ENCODE measurements around the gene FHAD1. TPM values are rescaled to one million over a fixed set of nuclear protein-coding genes. Genes with fewer than 3 reads are reported as not detected.

Gene FHAD1
- total RNA-seq, 1 donor from 2014 or later = 1.7 TPM

- H3K27ac Mint-ChIP-seq (ENCODE audit: unreplicated experiment) = no peak overlapping the region
- peaks cover 34% of the 10 kb centered on the region for H3K4me1 Mint-ChIP-seq
- H3K9me3 Mint-ChIP-seq = no peaks in the 10 kb centered on the region
- DNase-seq (ENCODE audit: low read depth, low spot score) = no peak
- no peak for TF ChIP-seq CTCF (conservative IDR thresholded peaks at IDR 0.05)
- no peaks in the 10 kb centered on the region for H3K36me3 Mint-ChIP-seq (ENCODE audit: low read depth)
- no peak overlapping the region for H3K4me3 Mint-ChIP-seq
- peaks cover 4% of the 10 kb centered on the region for H3K27me3 Mint-ChIP-seq (ENCODE audit: low read depth)
Observed at GRCh38 chr1:15273274-15273673, 26.3 kb downstream of the FHAD1 start.

GRCh38 chr1:15275921-15276683 lies 29.1 kb downstream of the FHAD1 start:
- Mint-ChIP-seq H3K4me3 (no peak overlapping the region), H3K4me1 (peaks cover 34% of the 10 kb centered on the region), H3K9me3 (no peaks in the 10 kb centered on the region), H3K36me3 (ENCODE audit: low read depth) (no peaks in the 10 kb centered on the region), H3K27me3 (ENCODE audit: low read depth) (peaks cover 4% of the 10 kb centered on the region), H3K27ac (ENCODE audit: unreplicated experiment) (peak overlapping the region; percentile 47)
- no peak for TF ChIP-seq CTCF (conservative IDR thresholded peaks at IDR 0.05)
- no peak for DNase-seq (ENCODE audit: low read depth, low spot score)

GRCh38 chr1:15276691-15277446 lies 29.8 kb downstream of the FHAD1 start:
- no peak for TF ChIP-seq CTCF (conservative IDR thresholded peaks at IDR 0.05)
- Mint-ChIP-seq H3K9me3 (no peaks in the 10 kb centered on the region), H3K4me1 (peaks cover 33% of the 10 kb centered on the region), H3K27me3 (ENCODE audit: low read depth) (peaks cover 4% of the 10 kb centered on the region), H3K4me3 (no peak overlapping the region), H3K27ac (ENCODE audit: unreplicated experiment) (no peak overlapping the region), H3K36me3 (ENCODE audit: low read depth) (no peaks in the 10 kb centered on the region)
- DNase-seq (ENCODE audit: low read depth, low spot score) = no peak

GRCh38 chr1:15277447-15277838 lies 30.4 kb downstream of the FHAD1 start:
- Mint-ChIP-seq H3K36me3 (ENCODE audit: low read depth) (no peaks in the 10 kb centered on the region), H3K9me3 (no peaks in the 10 kb centered on the region), H3K27me3 (ENCODE audit: low read depth) (peaks cover under 1% of the 10 kb centered on the region), H3K4me1 (peaks cover 28% of the 10 kb centered on the region), H3K4me3 (no peak overlapping the region), H3K27ac (ENCODE audit: unreplicated experiment) (no peak overlapping the region)
- no peak for DNase-seq (ENCODE audit: low read depth, low spot score)
- TF ChIP-seq CTCF (conservative IDR thresholded peaks at IDR 0.05) = no peak

GRCh38 chr1:15277933-15278332 lies 30.9 kb downstream of the FHAD1 start:
- no peak for TF ChIP-seq CTCF (conservative IDR thresholded peaks at IDR 0.05)
- DNase-seq (ENCODE audit: low read depth, low spot score) = no peak
- Mint-ChIP-seq H3K36me3 (ENCODE audit: low read depth) (no peaks in the 10 kb centered on the region), H3K4me1 (peaks cover 23% of the 10 kb centered on the region), H3K9me3 (no peaks in the 10 kb centered on the region), H3K27me3 (ENCODE audit: low read depth) (no peaks in the 10 kb centered on the region), H3K27ac (ENCODE audit: unreplicated experiment) (no peak overlapping the region), H3K4me3 (no peak overlapping the region)
